ENCODE measurements around the gene HDGFL2.

HDGFL2 gene

DNA sequence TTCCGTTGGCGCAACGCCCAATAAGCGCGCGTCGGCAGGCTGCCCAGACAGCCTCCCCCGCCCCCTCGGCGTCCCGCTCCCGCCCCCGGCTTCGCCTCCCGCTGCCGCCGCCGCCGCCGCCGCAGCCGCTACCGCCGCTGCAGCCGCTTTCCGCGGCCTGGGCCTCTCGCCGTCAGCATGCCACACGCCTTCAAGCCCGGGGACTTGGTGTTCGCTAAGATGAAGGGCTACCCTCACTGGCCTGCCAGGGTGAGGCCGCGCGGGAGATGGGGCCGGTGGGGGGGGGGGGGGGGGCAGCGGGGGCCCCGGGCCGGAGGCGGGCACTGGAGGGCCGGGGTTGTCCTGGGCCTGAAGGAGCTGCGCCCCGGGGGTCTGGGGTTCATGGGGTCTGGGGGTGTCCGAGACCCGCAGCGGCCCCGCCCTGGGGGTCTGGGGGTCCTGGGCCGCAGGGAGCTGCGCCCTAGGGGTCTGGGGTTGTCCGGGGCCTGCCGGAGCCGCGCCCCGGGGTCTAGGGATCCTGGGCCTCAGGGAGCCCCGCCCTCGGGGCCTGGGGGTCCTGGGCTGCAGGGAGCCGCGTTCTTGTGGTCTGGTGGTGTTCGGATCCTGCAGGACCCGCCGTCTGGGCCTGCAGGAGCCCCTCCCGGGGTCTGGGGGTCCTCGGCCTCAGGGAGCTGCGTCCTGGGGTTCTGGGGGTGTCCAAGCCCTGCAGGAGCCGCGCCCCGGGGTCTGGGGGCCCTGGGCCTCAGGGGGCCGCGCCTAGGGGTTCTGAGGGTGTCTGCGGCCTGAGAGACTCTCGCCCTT, at the start of gene HDGFL2:
TSS of gene HDGFL2 (plus strand) at position 124 of the 801 bp plus-strand sequence. CDS start at position 178, 54 bp downstream.
- DNase-seq, result no peak

DNA sequence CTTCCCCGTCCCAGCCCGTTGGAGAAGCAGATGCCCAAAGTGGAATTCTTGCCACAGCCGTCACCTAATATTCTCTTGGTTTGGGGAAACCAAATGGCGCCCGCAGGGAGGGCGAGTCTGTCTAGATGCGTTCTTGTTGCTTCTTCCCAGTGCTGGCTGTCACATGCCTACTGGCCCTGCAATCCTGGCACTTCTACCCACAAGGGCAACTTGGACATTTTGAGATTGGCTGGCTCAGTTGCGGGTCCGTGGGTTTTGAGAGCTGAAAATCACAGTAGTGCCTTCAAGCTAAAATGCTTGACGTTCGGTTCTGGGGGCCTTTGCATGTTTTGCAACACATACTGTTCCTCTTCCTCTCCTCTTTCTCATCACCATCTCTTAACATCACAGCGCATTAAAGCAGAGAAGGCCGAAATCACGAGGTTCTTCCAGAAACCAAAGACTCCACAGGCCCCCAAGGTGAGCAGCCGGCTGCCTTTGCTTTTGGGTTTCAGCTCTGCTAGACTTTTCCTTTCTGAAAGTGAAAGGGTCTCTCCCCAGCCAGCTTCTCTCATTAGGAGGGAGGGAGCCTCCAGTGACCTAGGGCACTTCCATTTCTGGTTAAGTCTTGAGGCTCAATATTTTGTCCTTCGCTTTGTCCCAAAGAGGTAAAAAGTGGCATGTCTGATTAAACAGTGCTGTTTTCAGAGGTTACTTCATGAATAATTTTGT, 48.5 kb upstream of the HDGFL2 start:
- DNase-seq, result no peak

DNA sequence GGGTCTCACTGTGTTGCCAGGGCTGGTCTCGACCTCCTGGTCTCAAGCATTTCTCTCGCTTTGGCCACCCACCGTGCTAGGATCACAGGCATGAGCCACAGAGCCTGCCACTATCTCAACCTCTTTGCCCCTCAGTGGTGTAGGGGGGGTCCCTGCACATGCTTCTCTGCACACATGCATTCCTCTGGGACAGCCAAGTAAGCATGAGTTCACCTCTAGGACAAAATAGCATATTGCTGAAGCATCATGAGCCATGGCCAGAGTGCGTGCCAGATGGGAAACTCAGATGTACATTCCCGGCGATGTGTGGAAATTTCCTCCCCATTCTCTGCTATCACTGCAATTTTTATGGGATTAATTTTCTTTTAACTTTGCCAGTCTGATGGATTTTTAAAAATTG, 46.6 kb upstream of the HDGFL2 start:
- DNase-seq, result no peak

DNA sequence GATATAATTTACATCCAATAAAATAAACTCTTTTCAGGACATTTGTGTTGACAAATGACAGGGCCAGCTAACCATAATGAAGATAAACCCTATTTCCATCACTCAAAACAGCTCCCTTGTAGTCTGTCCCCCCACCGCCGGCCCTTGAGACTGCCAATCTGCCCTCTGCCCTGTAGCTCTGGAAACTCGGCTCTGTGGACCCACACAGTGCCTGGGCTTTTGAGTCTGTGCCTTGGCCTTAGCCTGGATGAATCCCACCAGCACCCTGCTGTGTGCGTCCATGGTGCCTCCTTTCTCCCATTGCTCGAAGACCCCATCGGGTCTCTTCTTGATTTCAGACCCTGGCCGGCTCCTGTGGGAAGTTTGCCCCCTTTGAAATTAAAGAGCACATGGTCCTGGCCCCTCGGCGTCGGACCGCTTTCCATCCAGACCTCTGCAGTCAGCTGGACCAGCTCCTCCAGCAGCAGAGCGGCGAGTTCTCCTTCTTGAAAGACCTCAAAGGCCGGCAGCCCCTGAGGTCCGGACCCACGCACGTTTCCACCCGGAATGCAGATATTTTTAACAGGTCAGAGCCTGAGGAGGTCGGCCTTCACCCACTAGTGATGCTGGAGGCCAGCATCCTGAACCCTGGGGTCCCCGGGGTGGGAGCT, 43.6 kb upstream of the HDGFL2 start:
- DNase-seq, result no peak

DNA sequence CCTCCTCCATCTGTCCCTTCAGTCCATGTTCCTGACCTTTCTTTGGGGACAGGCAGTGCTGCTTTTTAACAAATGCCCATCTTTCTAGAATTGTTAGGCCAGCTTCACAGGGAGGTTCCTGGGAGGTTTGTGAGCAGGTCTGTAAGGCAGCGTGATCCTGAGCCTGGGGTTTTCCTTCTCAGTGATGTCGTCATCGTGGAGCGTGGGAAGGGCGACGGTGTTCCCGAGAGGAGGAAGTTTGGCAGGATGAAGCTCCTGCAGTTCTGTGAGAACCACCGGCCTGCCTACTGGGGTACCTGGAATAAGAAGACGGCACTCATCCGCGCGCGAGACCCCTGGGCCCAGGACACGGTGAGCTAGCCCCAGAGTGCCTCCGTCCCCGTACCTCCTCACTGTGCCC, 42.8 kb upstream of the HDGFL2 start:
- DNase-seq, result no peak

DNA sequence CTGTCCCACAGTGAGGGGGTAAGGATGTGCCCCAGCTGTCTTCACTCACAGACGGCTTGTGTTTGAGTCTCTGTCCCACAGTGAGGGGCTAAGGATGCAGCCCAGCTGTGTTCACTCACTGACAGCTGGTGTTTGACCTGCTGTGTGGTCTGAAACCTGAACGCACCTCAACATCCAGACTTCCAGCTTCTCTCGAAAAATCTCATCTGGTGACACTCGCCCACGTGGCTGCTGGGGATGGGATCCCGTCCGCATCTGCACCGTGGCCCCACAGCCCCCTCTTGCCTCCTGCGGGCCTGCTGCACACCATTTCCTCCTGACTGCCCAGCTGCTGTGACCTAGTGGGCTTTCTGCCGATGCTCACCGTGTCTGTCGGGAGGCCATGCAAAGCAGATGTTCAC, 42.3 kb upstream of the HDGFL2 start:
- DNase-seq, result no peak

DNA sequence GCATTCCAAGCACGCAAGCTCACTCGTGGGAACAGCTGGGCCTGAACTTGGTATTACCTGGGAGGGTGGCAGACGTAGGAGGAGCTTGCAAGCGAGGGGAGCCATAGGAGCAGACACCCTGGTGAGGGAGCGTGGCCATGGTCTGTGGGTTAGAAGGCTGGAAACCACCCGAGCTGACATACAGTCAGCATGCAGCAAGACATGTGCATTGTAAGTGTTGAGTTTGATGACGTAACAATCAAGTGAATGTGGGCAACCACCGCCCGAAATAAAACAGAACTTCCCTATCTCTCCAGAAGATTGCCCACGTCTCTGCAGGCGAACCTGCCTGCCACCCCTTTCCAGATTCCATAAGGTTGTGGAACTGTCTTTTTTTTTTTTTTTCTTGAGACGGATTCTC, 41.3 kb upstream of the HDGFL2 start:
- no peak for DNase-seq

DNA sequence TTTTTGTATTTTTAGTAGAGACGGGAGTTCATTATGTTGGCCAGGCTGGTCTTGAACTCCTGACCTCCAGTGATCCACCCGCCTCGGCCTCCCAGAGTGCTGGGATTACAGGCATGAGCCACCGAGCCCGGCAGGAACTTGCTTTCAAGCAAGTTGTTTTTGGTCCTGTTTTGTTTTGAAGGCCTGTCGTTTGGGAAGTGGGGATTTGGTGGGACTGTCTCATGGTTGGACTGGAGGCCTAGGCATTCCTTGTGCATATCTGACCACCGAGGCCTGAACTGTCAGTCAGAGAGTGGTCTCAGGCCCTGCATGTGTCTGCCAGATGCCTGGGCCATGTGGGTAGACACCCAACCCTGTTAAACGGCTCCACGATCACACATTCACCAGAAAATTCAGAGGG, 40.8 kb upstream of the HDGFL2 start:
- no peak for DNase-seq

DNA sequence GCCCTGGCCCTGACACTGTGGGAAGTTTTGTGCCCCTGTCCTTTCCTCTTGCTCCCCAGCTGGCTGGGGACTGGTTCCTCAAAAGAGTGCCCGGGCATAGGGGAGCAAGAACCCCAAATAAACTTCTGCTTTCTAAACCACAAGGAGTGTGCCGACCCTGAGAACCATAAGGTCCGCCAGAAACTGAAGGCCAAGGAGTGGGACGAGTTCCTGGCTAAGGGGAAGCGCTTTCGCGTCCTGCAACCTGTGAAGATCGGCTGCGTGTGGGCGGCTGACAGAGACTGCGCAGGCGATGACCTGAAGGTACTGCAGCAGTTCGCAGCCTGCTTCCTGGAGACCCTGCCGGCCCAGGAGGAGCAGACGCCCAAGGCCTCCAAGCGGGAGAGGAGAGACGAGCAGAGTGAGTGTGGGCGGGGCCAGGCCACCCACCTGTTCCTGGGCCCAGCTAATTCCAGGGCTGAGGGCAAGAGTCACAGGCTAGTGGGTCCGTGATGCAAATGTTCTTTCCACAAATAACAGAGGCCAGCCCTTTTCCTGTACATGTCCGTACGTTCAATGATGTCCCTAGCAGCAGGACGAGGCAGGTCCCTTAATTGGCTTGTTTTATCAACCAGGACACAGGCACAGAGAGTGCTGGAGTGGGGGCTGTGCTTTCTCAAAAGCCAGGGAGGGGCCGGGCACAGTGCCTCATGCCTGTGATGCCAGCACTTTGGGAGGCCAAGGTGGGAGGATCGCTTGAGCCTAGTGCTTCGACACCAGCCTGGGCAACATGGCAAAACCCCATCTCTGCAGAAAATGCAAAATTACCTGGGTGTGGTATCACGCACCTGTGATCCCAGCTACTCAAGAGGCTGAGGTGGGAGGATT, 40.1 kb upstream of the HDGFL2 start:
- DNase-seq, result no peak

DNA sequence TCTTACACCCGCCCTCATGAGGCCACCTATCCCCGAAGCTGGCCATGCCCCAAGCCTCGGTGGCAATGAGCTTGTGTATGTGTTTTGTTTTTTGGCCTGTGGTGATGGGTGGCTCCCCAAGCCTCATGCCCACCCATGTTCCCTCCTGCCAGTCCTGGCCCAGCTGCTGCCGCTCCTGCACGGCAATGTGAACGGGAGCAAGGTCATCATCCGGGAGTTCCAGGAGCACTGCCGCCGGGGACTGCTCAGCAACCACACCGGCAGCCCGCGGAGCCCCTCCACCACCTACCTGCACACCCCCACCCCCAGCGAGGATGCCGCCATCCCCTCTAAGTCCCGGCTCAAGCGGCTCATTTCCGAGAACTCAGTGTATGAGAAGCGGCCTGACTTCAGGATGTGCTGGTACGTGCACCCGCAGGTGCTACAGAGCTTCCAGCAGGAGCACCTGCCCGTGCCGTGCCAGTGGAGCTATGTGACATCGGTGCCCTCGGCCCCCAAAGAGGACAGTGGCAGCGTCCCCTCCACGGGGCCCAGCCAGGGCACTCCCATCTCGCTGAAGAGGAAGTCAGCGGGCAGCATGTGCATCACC, 39.1 kb upstream of the HDGFL2 start:
- DNase-seq, result no peak

DNA sequence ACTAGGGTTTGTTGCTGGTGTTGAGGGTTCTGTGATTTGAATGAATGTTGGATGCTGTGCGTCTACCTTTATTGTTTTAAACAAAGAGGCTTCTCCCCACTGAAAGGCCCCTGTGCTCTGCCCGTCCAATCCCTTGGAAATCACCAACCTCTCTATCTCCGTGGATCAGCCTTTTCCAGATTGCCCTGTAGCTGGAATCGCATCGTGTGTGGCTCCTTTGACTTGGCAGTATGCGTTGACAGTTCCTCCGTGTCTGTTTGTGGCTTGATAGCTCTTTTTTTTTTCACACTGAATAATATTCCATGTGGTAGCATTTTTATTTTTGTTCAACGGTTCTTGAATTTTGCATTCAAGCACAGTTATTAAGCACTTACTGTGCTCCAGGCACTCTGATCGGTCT, 37.7 kb upstream of the HDGFL2 start:
- no peak for DNase-seq

DNA sequence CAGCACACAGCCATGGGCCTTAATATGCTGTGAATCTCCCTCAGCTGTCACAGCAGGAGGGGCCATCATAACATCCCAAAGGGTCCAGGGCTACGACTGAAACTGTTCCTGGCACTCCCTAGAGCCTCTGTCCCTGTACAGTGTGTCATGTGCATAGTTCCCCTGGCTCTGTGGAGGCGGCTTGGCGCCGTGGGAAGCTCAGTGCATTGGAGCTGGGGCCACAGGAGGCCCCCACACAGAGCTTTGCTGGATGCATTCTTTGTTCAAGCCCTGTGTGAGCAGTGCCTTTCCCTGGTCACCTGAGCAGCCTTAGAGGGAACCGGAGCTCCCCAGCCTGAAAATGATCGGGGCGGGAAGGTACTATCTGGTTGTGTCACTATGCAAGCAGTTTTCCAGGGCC, 35.9 kb upstream of the HDGFL2 start:
- DNase-seq, result no peak

DNA sequence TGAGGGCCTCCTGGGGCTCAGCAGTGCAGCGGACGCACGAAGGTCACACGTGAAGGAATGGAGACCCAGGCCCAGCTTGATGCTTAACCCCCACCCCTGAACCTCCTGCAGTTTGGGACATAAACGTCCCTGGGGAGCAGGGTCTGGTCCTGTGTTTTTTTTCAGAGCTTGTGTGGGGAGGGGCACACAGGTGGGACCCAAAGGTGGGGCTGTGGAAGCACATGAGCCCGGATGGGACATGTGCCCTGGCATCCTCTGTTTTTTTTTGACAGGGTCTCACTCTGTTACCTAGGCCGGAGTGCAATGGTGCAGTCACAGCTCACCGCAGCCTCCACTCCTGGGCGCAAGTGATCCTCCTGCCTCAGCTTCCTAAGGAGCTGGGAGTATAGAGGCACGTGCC, 35.0 kb upstream of the HDGFL2 start:
- no peak for DNase-seq

DNA sequence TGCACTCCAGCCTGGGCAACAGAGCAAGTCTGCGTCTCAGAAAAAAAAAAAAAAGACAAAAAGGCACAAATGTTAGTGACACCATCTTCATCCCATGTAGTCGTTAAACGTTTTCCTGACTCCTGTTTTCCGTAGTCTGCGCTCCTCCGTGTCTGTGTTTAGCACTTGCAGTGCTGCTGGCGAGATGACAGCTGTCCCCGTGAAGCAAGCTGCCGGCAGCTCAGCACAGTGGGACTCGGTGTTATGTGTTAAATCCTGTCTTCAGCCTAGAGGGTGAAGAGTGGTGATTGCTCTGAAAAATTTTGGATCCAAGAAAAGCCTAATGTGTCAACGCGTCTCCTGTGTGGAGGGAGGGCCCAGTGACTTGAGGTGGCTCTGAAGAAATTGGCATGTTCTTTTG, 32.9 kb upstream of the HDGFL2 start:
- DNase-seq, result no peak

DNA sequence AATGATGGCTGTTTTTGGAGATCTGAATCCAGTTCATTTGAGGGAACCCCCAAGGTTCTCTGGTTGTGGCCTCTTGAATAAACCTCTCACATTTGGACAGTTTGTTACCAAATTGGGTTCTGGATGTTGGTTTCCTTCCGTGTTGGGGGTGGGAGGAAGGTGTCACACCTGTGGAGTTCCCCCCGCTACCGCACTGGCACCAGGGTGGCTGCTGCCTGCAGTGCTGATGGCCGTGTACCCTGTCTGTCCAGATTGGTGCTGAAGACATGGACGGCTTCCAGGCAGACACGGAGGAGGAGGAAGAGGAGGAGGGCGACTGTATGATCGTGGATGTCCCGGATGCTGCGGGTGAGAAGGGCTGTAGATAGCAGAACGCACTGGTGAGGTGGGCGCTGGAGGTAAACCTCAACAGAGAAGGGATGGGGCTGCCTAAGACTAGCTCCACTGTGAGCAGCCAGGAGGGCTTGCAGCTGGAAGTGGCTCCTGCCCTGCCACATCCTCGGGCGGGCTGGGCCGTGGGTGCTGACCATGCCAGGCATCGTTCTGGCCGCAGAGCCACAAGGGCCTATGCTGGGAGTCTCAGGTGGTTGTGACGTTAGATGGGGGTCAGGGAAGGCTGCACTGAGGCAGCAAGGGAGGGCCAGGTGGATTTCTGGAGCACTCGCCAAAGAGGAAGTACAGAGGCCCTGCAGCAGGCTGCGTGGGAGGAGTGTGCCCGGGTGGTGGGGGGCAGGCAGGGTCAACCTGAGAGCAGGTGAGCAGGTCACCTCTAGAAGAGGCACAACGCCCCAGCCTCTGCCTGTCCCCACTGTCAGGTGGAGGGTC, 29.9 kb upstream of the HDGFL2 start:
- DNase-seq, result no peak

DNA sequence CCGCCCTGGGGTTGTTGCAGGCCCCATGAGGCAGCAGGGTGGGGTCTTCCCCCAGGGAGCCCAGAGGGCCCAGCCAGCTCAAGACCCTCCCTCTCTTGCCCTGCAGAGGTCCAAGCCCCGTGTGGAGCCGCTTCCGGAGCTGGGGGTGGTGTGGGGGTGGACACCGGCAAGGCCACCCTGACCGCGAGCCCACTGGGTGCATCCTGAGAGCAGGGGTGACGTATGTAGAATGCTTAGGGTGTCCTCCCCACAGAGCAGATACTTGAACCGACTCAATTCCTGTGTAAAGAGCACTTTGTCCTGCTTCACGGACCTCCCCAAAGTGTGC, 29.3 kb upstream of the HDGFL2 start:
- DNase-seq, result no peak

DNA sequence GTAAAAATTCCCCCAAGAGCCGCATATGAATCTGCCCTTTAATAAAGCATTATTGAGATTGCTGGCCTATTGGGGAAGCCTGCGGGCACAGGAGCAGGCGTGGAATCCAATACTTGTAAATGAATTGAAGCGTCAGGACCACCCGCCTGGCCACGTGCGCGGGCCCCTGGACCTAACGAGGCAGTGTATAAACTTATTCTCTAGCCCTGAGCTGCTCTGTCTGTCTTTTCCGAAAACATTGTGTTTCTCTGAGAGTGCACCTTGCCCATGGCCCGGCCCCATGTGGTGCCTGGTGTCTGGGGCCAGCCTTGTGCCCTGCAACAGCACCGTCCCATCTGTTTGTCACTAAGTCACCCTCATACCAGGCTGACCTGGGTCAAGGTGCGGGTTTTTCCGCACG, 28.9 kb upstream of the HDGFL2 start:
- no peak for DNase-seq

DNA sequence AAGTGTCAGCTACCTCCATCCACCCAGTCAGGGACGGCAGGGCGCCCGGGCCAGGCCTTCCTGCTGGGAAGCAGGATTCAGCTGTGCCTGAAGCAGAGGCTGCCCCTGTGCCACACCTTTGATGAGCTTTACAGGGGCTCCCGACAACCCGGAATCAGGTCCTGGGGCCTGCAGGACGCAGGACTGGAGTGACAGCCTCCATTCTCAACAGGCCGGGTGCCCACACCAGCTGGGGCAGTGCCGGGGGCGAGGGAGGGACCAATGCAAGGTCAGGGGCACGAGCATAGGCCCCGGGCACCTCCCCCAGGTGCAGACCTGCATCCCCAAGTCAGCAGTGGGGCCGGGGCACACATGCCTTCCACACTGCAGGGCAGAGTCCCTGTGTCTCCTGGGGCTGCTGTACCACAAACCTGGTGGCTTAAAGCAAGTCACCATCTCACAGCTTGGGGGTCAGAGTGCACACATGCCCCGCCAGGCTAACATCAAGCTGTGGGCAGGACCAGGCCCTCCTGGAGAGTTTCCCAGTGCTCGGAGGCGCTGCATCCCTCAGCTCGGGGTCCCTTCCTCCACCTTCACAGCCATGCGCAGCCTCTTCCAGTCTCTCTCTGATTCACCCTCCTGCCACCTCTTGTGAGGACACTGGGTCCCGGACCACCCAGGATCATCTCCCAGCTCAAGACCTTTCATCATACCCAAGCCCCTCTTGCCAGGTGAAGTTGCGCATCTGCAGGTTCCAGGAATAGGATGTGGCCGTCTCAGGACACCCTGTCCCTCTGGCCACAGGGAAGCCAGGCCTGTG, 27.9 kb upstream of the HDGFL2 start:
- no peak for DNase-seq

DNA sequence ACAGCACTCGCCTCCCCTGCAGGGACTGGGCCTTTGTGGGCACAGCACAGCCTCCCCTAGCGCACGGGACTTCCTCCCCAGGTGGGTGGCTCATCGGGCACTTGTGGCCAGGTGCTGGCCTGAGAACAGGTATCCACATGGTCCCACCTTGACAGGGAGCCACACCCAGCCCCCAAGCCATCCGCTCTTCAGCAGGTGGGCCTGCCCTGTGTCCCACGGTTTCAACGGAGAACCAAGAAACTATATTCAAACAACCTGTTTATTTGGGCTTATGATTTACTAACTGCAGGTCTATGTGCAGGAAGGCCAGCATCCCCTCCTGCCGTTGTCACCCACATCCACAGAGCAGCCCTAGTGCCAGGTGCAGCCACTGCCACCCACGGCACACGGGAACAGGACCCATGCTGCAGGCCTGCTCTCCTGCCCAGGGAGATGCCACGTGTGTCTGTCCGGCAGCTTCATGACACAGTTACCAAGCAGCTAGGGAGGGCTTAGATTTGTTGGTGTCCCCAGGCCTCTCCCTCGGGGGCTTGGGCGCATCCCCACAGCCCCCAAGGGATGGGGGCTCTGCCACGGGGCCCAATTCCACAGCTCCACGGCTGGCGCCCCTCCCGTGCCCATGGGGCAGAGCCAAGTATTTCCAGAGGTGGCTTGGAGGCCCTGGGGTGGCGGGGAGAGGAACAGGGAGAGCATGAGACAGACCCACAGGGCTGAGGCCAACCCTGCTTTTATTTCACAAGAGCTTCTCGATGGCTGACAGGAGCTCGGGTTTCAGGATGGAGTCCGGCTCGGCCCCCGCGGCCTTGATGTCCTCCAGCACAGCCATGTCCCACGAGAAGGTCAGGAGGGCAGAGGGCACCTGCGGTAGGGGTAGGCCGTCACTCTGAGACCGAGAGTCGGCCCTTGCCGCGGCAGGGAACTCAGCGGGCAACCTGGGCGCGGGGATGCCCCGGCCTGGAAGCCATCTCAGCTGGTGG, 27.0 kb upstream of the HDGFL2 start:
- DNase-seq, result no peak
